WTC11 (cell line): ENCODE results near the gene NGLY1. TPM values are rescaled to one million over a fixed set of nuclear protein-coding genes. Genes with fewer than 3 reads are reported as not detected.

ENCODE experiments used
- ATAC-seq: fragments of 200-7000 bp; cut with Tn5 transposase; 2 replicates; pipeline ENCODE4 v1.10.0; 2021; ENCODE audit warnings: mild to moderate bottlenecking, moderate library complexity
- Bru-seq: library from RNA; stranded (reverse); fragments of 400-500 nt; gene quantifications from one replicate; lab custom pipeline; 2021; lab: Mats Ljungman, UMichigan
- CTCF ChIA-PET: fragments of 300-600 bp; sonication (Branson Sonifier 250); formaldehyde crosslinking; loops from one replicate; lab custom pipeline; 2021; ENCODE audit warnings: antibody characterized with exemption; lab: Charles Lee
- POLR2A ChIA-PET: fragments of 350-600 bp; sonication (Branson Sonifier 250); formaldehyde crosslinking; loops from one replicate; lab custom pipeline; 2021; ENCODE audit warnings: antibody characterized with exemption; lab: Charles Lee
- DNase-seq: peaks from one replicate; pipeline ENCODE4 v3.0.0; 2021; ENCODE audit warnings: low spot score
- H3K27ac Mint-ChIP-seq: 2 replicates; pipeline ENCODE4 v1.8.0; 2021; ENCODE audit warnings: mixed read lengths
- H3K27me3 Mint-ChIP-seq: 2 replicates; pipeline ENCODE4 v1.8.0; 2021; ENCODE audit warnings: low read depth, mild to moderate bottlenecking, moderate library complexity, mixed read lengths
- H3K36me3 Mint-ChIP-seq: 2 replicates; pipeline ENCODE4 v1.8.0; 2021; ENCODE audit warnings: mixed read lengths
- H3K4me1 Mint-ChIP-seq: 2 replicates; pipeline ENCODE4 v1.8.0; 2022; ENCODE audit warnings: mixed read lengths
- H3K4me3 Mint-ChIP-seq: 2 replicates; pipeline ENCODE4 v1.8.0; 2021; ENCODE audit warnings: mild to moderate bottlenecking, moderate library complexity, mixed read lengths
- H3K9me3 Mint-ChIP-seq: 2 replicates; pipeline ENCODE4 v1.8.0; 2021; ENCODE audit warnings: mixed read lengths
- AFF4 ChIP-seq: sonication (generic); formaldehyde crosslinking; IDR thresholded peaks from 2 replicates; pipeline ENCODE4 v1.8.1; 2023; ENCODE audit warnings: mild to moderate bottlenecking, missing genetic modification reagents, borderline replicate concordance
- CBFB ChIP-seq: sonication (generic); formaldehyde crosslinking; IDR thresholded peaks from 2 replicates; pipeline ENCODE4 v1.8.1; 2022; ENCODE audit warnings: mild to moderate bottlenecking, low read depth, missing genetic modification reagents
- CTCF ChIP-seq: fragments of 200-600 bp; IDR thresholded peaks from 2 replicates; pipeline ENCODE4 v1.8.0; 2022; ENCODE audit warnings: antibody characterized with exemption
- E2F5 ChIP-seq: sonication (generic); formaldehyde crosslinking; IDR thresholded peaks from 2 replicates; pipeline ENCODE4 v1.8.1; 2022; ENCODE audit warnings: mild to moderate bottlenecking, moderate library complexity, missing genetic modification reagents
- EMX1 ChIP-seq: fragments of 250-450 bp; sonication (Bioruptor Pico); IDR thresholded peaks from 2 replicates; pipeline ENCODE4 v1.8.0; 2021; ENCODE audit warnings: mild to moderate bottlenecking
- FOXK1 ChIP-seq: sonication (generic); formaldehyde crosslinking; IDR thresholded peaks from 2 replicates; pipeline ENCODE4 v1.8.0; 2022; ENCODE audit warnings: mild to moderate bottlenecking, moderate library complexity, missing genetic modification reagents
- HMGXB4 ChIP-seq: sonication (generic); formaldehyde crosslinking; IDR thresholded peaks from 2 replicates; pipeline ENCODE4 v1.8.1; 2023; ENCODE audit warnings: mild to moderate bottlenecking, moderate library complexity, missing genetic modification reagents
- IRF1 ChIP-seq: sonication (generic); formaldehyde crosslinking; IDR thresholded peaks from 2 replicates; pipeline ENCODE4 v1.8.0; 2023; ENCODE audit warnings: missing genetic modification reagents
- JAZF1 ChIP-seq: fragments of 250-450 bp; sonication (Bioruptor Pico); IDR thresholded peaks from 2 replicates; pipeline ENCODE4 v1.9.0; 2021; ENCODE audit warnings: moderate library complexity, mild to moderate bottlenecking, inconsistent platforms
- MYBL2 ChIP-seq: sonication (generic); formaldehyde crosslinking; IDR thresholded peaks from 2 replicates; pipeline ENCODE4 v1.8.1; 2023; ENCODE audit warnings: mild to moderate bottlenecking, moderate library complexity, missing genetic modification reagents
- NFE2L1 ChIP-seq: sonication (generic); formaldehyde crosslinking; IDR thresholded peaks from 2 replicates; pipeline ENCODE4 v1.8.1; 2023; ENCODE audit warnings: missing genetic modification reagents
- NFYB ChIP-seq: sonication (generic); formaldehyde crosslinking; conservative IDR thresholded peaks from 2 replicates; pipeline ENCODE4 v1.8.0; 2022; ENCODE audit warnings: low read depth, missing genetic modification reagents
- NR1H2 ChIP-seq: sonication (generic); formaldehyde crosslinking; IDR thresholded peaks from 2 replicates; pipeline ENCODE4 v1.9.0; 2021; ENCODE audit warnings: mild to moderate bottlenecking, moderate library complexity, missing genetic modification reagents
- RELA ChIP-seq: sonication (generic); formaldehyde crosslinking; IDR thresholded peaks from 2 replicates; pipeline ENCODE4 v1.8.1; 2022; ENCODE audit warnings: missing genetic modification reagents, mild to moderate bottlenecking, borderline replicate concordance
- TCF7 ChIP-seq: sonication (generic); formaldehyde crosslinking; IDR thresholded peaks from 2 replicates; pipeline ENCODE4 v1.8.0; 2022; ENCODE audit warnings: mild to moderate bottlenecking, low read depth, missing genetic modification reagents, moderate library complexity
- TP53 ChIP-seq: sonication (generic); formaldehyde crosslinking; IDR thresholded peaks from 2 replicates; pipeline ENCODE4 v1.8.1; 2023; ENCODE audit warnings: mild to moderate bottlenecking, missing genetic modification reagents
- USF1 ChIP-seq: sonication (generic); formaldehyde crosslinking; IDR thresholded peaks from 2 replicates; pipeline ENCODE4 v1.8.0; 2022; ENCODE audit warnings: mild to moderate bottlenecking, missing genetic modification reagents
- ZNF121 ChIP-seq: sonication (generic); formaldehyde crosslinking; IDR thresholded peaks from 2 replicates; pipeline ENCODE4 v1.8.0; 2023; ENCODE audit warnings: missing genetic modification reagents
- ZNF219 ChIP-seq: sonication (generic); formaldehyde crosslinking; IDR thresholded peaks from 2 replicates; pipeline ENCODE4 v1.8.0; 2023; ENCODE audit warnings: missing genetic modification reagents, mild to moderate bottlenecking, borderline replicate concordance
- ZNF263 ChIP-seq: sonication (generic); formaldehyde crosslinking; IDR thresholded peaks from 2 replicates; pipeline ENCODE4 v1.8.1; 2022; ENCODE audit warnings: low read depth, mild to moderate bottlenecking, moderate library complexity, missing genetic modification reagents
- ZNF396 ChIP-seq: fragments of 250-450 bp; sonication (Bioruptor Pico); IDR thresholded peaks from 2 replicates; pipeline ENCODE4 v1.8.0; 2021; ENCODE audit warnings: mild to moderate bottlenecking, moderate library complexity, borderline replicate concordance
- long read RNA-seq, 3 experiments: library from RNA in 1 of 3; library from capped mRNA in 1 of 3; library from polyadenylated mRNA in 1 of 3; unstranded in 2 of 3; stranded (forward) in 1 of 3; transcript quantifications; one replicate each; pipeline ENCODE4 v2.0.0, GENCODE V29; 2021
- total RNA-seq: library from RNA; stranded (reverse); gene quantifications from 3 replicates; pipeline ENCODE4 v1.2.3, GENCODE V29; 2021

NGLY1 gene
- total RNA-seq = 20.6 to 25.2 TPM (median 24.3 TPM) in 3 replicates
- Bru-seq, nascent RNA = percentile 80 among the genes with signal in this experiment
- long read RNA-seq, experiment 1, transcript NGLY1-207 (12 exons, 2,534 nt) = minor isoform, 12 of 202 reads
- long read RNA-seq, experiment 1, transcript NGLY1-204 (11 exons, 2,024 nt) = minor isoform, 13 of 202 reads
- long read RNA-seq, experiment 1, transcript NGLY1-202 (12 exons, 2,473 nt) = major isoform, 132 of 202 reads
- long read RNA-seq, experiment 1, partial matches to known transcripts = 10 of 202 reads
- long read RNA-seq, experiment 1, other reads (novel, unspliced or antisense) = 33 of 202 reads
- long read RNA-seq, experiment 2, transcript NGLY1-202 (12 exons, 2,473 nt) = major isoform, 12 of 24 reads
- long read RNA-seq, experiment 2, partial matches to known transcripts = 4 of 24 reads
- long read RNA-seq, experiment 2, other reads (novel, unspliced or antisense) = 7 of 24 reads
- long read RNA-seq, experiment 3, transcript NGLY1-202 (12 exons, 2,473 nt) = major isoform, 24 of 37 reads
- long read RNA-seq, experiment 3, partial matches to known transcripts = 1 of 37 reads
- long read RNA-seq, experiment 3, other reads (novel, unspliced or antisense) = 6 of 37 reads

GRCh38 chr3:25782938-25783660 is at the start of gene NGLY1:
Gene NGLY1 (minus strand): TSS chr3:25783443. CDS start chr3:25783390, 53 bp downstream.
- POLR2A ChIA-PET = interaction anchor here (0.6 to 2.0 kb wide), 11 partner anchors 9 to 1099 kb away, joined by 3 to 8 read pairs (median 4); no protein-coding TSS in a partner anchor
- H3K4me3 Mint-ChIP-seq = peak within 1 kb of the TSS; percentile 83
- ATAC-seq (peak; percentile 88), DNase-seq (peak; percentile 81)
- no peaks in the 10 kb centered on the region for H3K9me3 Mint-ChIP-seq
- CTCF ChIA-PET = interaction anchor here (0.7 to 1.9 kb wide), 5 partner anchors 74 to 335 kb away, joined by 3 to 9 read pairs (median 6); no protein-coding TSS in a partner anchor
- peaks cover 44% of the 10 kb centered on the region for H3K4me1 Mint-ChIP-seq
- peaks cover 7% of the 10 kb centered on the region for H3K27me3 Mint-ChIP-seq
- peaks cover 3% of the 10 kb centered on the region for H3K36me3 Mint-ChIP-seq
- no peak within 1 kb of the TSS for H3K27ac Mint-ChIP-seq
- TF ChIP-seq CTCF = no peak
- 0 out of 2 replicates have a peak, but pooled peaks have one; percentile 35 for TF ChIP-seq E2F5 (CRISPR knock-in tag)
- TF ChIP-seq NFE2L1 = no peak
- TF ChIP-seq USF1 = 0 out of 2 replicates have a peak, but pooled peaks have one; percentile 16
- no peak for TF ChIP-seq JAZF1 (CRISPR knock-in tag)
- TF ChIP-seq TP53 = no peak
- TF ChIP-seq AFF4 (CRISPR knock-in tag) = no peak
- TF ChIP-seq IRF1 (CRISPR knock-in tag) = 0 out of 2 replicates have a peak, but pooled peaks have one; percentile 22
- TF ChIP-seq NFYB = no peak
- no peak for TF ChIP-seq ZNF219 (CRISPR knock-in tag)
- TF ChIP-seq FOXK1 = 0 out of 2 replicates have a peak, but pooled peaks have one; percentile 17
- 0 out of 2 replicates have a peak, but pooled peaks have one; percentile 22 for TF ChIP-seq RELA (CRISPR knock-in tag)
- TF ChIP-seq NR1H2 (CRISPR knock-in tag) = no peak
- TF ChIP-seq ZNF263 (CRISPR knock-in tag) = no peak
- TF ChIP-seq MYBL2 (CRISPR knock-in tag) = 0 out of 2 replicates have a peak, but pooled peaks have one; percentile 22
- TF ChIP-seq ZNF121 (CRISPR knock-in tag) = no peak
- no peak for TF ChIP-seq CBFB (CRISPR knock-in tag)
- TF ChIP-seq HMGXB4 (CRISPR knock-in tag) = peak; percentile 57; the same call in 1 of the 2 replicates
- TF ChIP-seq ZNF396 = no peak
- TF ChIP-seq TCF7 (CRISPR knock-in tag) = no peak
- no peak for TF ChIP-seq EMX1 (CRISPR knock-in tag)
